ENCODE data around the gene NFX1.
"Not testable (repeated sequence)": the region's sequence is repeated elsewhere in the genome, so short reads cannot be mapped to it uniquely, and the experiment has no call there.

The NFX1 gene

GRCh38 chr9:33311953-33312352 is 21.6 kb downstream of the NFX1 start:
- peak; percentile 52 for DNase-seq

- DNase-seq, result no peak
Measured at GRCh38 chr9:33315371-33315770, 25.1 kb downstream of the NFX1 start.

- DNase-seq, result not testable (repeated sequence)
Measured at GRCh38 chr9:33317136-33317535, 26.8 kb downstream of the NFX1 start.

- no peak for DNase-seq
Measured at GRCh38 chr9:33318225-33318624, 27.9 kb downstream of the NFX1 start.

- no peak for DNase-seq
Measured at GRCh38 chr9:33318781-33319180, 28.5 kb downstream of the NFX1 start.

- no peak for DNase-seq
Measured at GRCh38 chr9:33320230-33320567, 29.9 kb downstream of the NFX1 start.

GRCh38 chr9:33320568-33321261 is 30.4 kb downstream of the NFX1 start:
- DNase-seq, result peak; percentile 98

- peak; percentile 94 for DNase-seq
Measured at GRCh38 chr9:33329117-33329563, 38.8 kb downstream of the NFX1 start.

- DNase-seq, result peak; percentile 85
Measured at GRCh38 chr9:33329979-33330378, 39.7 kb downstream of the NFX1 start.

- DNase-seq, result no peak
Measured at GRCh38 chr9:33331377-33331891, 41.1 kb downstream of the NFX1 start.

GRCh38 chr9:33332011-33332410 is 41.7 kb downstream of the NFX1 start:
- no peak for DNase-seq

GRCh38 chr9:33332956-33333355 is 42.6 kb downstream of the NFX1 start:
- DNase-seq, result not testable (repeated sequence)

GRCh38 chr9:33340186-33340585 is 49.9 kb downstream of the NFX1 start:
- DNase-seq, result no peak

- DNase-seq, result no peak
Measured at GRCh38 chr9:33341182-33341581, 50.9 kb downstream of the NFX1 start.

GRCh38 chr9:33344145-33344544 is 53.8 kb downstream of the NFX1 start:
- DNase-seq, result no peak

- no peak for DNase-seq
Measured at GRCh38 chr9:33346564-33346963, 56.2 kb downstream of the NFX1 start.

- DNase-seq, result no peak
Measured at GRCh38 chr9:33348998-33349397, 58.7 kb downstream of the NFX1 start.

- no peak for DNase-seq
Measured at GRCh38 chr9:33349743-33350142, 59.4 kb downstream of the NFX1 start.

GRCh38 chr9:33350310-33350709 is 60.0 kb downstream of the NFX1 start:
- peak; percentile 90 for DNase-seq

- no peak for DNase-seq
Measured at GRCh38 chr9:33351547-33351946, 61.2 kb downstream of the NFX1 start.

GRCh38 chr9:33354651-33355211 is 64.4 kb downstream of the NFX1 start:
- peak; percentile 12 for DNase-seq

GRCh38 chr9:33355933-33356332 is 65.6 kb downstream of the NFX1 start:
- DNase-seq, result no peak

GRCh38 chr9:33358641-33359040 is 68.3 kb downstream of the NFX1 start:
- DNase-seq, result not testable (repeated sequence)

GRCh38 chr9:33364127-33364526 is 73.8 kb downstream of the NFX1 start:
- no peak for DNase-seq

- DNase-seq, result not testable (repeated sequence)
Measured at GRCh38 chr9:33364814-33365213, 74.5 kb downstream of the NFX1 start.
